CD4-positive, alpha-beta T cell treated with Interleukin-15 for 4 hours (primary cell): ENCODE results near the gene B3GAT2.

Experiments
- DNase-seq: peaks from one replicate; pipeline ENCODE4 v3.0.0-alpha.2; 2020; ENCODE audit warnings: low spot score

The B3GAT2 gene

GRCh38 chr6:70841112-70841511, 115.7 kb downstream of the B3GAT2 start:
- no peak for DNase-seq

- DNase-seq, result no peak
Observed at GRCh38 chr6:70839286-70840266, 117.3 kb downstream of the B3GAT2 start.

GRCh38 chr6:70838907-70839285, 118.0 kb downstream of the B3GAT2 start:
- no peak for DNase-seq

- DNase-seq, result no peak
Observed at GRCh38 chr6:70834520-70834919, 122.3 kb downstream of the B3GAT2 start.

GRCh38 chr6:70831427-70831826, 125.4 kb downstream of the B3GAT2 start:
- DNase-seq, result no peak

- DNase-seq, result no peak
Observed at GRCh38 chr6:70823651-70824050, 133.2 kb downstream of the B3GAT2 start.

GRCh38 chr6:70821751-70822150, 135.1 kb downstream of the B3GAT2 start:
- no peak for DNase-seq

GRCh38 chr6:70820778-70821177, 136.1 kb downstream of the B3GAT2 start:
- no peak for DNase-seq

GRCh38 chr6:70819646-70820045, 137.2 kb downstream of the B3GAT2 start:
- no peak for DNase-seq

- DNase-seq, result no peak
Observed at GRCh38 chr6:70813885-70814284, 143.0 kb downstream of the B3GAT2 start.

- DNase-seq, result no peak
Observed at GRCh38 chr6:70811788-70812187, 145.1 kb downstream of the B3GAT2 start.
